T-helper 22 cell (primary cell): ENCODE results near the gene TUBB2B.

Experiments used
- DNase-seq: peaks from one replicate; pipeline ENCODE4 v3.0.0-alpha.2; 2020; ENCODE audit warnings: low read depth

TUBB2B gene

DNA sequence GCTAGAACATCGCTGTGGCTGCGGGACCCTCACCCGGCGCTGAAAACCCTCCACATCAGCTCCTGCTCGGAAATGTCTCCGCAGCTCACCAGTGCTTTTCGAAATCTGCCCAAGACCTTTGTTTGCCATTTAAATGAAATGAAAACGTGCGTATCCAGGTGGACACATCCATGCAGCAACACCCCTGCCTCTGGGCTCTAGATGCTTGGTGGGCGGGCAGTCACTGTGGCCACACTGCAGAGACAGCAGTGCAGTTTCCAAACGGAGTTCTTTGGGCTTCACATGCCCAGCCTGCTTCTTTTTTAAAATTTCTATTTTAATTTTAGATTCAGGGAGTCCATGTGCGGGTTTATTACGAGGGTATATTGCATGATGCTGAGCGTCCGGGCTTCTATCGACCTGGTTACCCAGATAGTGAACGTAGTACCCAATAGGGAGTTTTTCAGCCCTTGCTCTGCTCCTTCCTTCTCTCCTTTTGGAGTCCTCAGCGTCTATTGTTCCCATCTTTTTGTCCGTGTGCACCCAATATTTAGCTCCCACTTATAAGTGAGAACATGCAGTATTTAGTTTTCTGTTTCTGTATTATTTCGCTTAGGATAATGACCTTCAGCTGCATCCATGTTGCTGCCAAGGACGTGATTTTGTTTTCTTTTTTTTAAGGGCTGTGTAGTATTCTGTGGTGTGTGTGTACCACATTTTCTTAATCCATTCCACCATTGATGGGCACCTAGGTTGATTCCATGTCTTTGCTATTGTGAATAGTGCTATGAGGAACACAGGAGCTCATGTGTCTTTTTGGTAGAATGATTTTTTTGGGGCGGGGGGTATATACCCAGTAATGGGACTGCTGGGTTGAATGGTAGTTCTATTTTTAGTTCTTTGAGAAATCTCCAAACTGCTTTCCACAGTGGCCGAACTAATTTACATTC, 4.8 kb upstream of the TUBB2B start:
- no peak for DNase-seq

DNA sequence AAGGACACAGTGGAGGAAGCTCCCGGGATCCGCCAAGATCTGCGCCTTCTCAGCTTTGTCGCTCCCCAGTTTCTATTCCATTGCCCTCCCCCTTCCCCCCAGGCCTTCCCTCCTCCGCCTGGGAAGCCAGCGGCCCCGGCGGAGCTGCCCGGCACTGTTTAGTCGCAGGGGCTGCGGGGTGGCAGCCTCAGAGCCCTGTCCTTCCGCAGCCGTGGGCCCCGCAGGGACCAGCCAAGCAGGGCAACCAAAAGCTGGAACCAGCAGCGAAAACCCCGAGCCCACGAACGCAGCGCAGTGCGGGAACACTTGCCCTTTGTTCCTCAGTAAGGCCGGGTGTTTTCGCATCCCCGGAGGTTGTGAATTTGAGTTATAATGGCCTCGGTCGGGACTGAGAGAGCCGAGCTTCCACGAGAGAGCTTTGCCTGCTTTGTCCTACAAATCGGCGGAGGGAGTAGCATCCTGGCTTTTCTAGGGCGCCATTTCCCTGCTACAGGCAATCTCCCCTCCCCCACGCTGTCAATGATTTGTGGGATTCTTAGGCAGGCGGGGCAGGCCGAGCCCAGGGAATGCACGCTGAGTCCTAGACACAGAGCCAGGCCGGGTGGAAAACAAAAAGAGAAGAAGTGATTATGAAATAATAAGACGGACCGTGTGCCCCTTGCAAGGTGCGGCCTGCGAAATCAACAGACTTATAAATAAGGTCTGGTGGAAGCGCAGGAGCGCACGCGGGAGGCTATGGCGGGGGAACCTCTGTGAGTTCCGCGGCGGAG, 4.0 kb upstream of the TUBB2B start:
- no peak for DNase-seq

DNA sequence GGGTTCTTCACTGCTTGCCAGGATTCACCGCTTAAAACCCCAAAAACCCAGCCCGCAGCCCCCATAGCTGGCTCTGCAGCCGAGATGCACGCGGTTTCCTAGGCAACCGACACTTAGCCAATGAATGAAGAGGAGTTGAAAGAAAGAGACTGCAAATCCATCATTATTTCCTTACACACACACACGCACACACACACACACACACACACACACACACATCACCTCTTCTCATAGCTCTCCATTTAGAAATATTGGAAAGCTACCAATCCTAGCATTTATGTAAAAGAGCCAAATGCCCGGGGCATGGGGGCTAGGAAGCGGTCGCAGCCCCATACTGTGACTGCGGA, 3.4 kb upstream of the TUBB2B start:
- no peak for DNase-seq

DNA sequence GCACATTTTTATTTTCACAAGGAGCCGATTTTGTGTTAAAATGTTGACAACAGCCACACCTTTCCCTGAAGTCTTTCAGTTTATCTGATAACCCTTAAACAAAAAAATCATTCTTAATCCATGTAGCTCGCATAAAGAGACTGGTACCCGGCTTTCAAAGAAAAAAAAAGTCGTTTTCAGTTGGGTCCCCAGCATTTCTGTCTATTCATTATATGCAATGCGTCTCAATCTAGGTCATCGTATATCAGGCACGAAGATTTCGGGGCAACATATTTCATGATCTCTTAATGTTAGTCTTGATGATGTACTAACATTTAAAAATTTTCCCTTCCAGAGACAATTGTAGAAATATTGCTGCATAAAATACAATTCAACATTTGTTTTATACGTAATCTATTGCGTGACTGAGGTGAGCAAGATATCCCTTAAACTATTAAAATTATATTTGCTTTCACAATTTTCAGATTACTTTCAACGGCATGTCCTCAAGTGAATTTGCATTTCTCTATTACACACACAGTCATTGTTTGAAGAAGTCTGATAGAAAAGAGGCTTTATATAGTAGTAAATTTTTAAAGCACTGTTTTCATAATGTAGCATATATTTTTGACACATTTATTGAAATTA, 2.9 kb upstream of the TUBB2B start:
- DNase-seq, result no peak

DNA sequence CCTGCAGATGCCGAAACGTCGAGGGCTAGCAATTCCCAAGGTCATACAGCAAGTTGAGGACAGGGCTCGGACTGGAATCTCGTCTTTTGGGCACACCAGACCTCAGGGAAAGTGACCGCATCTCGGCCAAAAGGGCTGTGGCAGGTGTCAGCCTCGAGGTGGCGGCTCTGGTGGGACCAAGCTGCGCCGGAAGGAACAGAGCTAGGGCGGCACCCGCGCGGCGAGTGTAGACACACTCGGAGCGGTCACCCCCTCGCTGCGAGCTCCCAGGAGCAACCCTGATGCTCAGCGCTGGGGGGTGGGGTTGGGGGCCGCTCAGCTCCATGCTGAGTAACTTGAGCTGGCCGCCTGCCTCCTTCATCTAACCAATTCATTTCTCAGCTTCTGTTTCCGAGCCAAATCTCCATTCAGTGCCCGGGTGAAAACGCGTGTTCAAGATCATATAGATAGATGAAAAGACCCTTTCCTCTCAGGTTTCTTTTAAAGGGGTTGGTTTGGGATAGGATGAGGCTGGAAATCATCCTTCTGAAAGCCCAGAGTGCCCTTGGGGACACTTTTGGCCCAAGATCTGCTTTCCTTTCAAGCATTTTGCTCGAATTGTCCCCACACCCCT, 2.2 kb upstream of the TUBB2B start:
- no peak for DNase-seq

DNA sequence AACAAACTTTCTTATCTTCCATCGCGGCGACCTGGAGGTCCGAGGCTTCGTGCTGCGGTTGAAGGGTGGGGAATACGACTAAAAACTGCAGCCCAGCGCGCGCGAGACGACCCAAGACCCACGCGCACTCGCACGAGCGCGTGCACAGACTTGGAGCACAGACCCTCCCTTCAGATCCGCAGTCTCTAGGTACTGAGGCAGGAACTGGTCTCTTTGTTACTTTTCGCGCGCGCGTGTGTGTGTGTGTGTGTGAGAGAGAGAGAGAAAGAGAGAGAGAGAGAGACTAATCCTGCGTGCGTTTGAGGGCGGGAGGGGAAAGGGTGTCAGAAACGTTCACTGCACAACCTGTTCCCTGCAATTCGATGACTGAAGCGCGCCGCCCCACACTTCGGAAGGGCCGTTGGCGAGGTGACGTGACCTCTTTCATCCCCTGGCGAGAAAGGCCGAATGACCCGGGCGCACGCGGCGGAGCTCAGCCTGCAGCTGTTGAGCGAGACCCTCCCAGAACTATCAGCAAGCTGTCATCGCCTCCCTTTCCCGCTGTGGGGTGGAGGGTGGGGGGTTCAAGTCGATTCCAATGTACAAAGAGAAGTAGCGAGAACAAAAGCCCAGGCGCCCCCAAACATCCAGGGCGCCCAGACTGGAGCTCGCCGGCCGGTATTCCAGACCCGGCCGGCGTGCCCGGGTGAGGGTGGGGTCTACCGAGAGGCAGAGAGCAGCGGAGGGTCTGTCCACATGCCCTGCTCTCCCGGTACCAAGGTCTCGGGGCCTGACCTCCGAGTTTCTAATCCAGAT, 1.5 kb upstream of the TUBB2B start:
- DNase-seq, result no peak

DNA sequence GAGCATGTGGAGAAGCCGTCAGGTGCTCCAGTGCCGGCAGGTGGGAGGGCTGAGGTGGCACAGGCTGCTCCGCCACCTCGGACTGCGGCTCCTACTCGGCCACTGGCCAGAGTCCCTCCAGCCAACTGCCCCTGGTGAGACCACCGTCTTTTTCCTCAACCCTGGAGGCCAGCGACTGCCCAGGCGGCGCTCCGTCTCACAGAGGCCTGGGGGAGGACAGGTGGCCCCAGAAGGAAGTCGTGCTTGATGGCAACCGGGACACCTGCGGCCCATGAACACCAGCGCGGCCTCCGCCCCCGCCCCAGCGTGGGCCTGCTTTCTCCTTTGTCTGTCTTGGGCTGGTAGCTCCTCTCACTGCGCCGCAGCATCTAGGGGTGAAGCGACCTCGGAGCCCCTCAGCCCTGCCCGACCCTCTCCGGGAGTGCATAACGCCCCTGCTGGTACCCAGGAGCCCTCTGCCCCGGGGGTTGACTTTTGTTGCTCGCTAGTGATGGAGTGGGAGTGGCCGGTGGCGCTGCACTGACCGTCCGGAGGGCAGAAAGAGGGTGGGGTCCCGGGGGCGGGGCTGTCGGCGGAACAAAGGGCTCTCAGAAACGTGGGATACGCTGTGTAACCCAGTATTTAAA, 706 bp upstream of the TUBB2B start:
- no peak for DNase-seq

DNA sequence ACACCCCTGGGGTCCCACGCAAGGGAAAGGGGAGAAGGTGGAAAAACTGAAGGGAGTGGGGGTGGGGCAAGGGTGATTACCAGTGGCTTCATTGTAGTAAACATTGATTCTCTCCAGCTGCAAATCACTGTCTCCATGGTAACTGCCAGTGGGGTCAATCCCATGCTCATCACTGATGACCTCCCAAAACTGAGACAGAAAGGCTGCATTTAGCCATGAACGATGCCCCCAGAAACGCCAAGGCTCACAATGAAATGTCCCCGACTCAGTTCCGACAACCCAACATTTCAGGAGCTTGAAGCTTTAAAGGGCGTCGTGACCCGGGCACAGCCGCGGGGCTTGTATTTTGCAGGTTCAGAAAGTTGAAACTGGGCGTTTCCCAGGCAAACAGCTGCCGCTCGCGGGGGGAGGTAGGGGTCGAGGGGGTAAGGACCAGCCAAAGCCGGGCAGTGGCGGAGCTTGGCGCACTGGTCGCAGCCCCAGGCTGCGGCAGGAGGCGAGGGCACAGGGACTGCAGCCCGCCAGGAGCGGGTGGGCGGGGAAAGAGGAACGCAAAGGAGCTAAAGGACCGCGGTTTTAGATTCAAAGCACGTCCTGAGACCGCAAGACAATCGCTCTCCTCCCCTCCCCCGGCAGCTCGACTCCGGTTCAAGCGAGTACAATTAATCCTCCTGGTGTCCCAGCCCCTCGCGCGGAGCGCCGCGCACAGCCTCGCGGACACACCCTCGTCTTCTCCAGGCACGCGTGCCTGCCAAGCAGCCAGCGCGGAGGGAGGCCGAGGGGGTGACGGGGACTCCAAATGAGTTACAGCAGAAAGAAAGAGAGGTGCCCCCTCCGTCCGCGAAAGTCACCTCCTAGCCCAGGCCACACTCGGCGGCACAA, 731 bp downstream of the TUBB2B start:
- DNase-seq, result no peak

DNA sequence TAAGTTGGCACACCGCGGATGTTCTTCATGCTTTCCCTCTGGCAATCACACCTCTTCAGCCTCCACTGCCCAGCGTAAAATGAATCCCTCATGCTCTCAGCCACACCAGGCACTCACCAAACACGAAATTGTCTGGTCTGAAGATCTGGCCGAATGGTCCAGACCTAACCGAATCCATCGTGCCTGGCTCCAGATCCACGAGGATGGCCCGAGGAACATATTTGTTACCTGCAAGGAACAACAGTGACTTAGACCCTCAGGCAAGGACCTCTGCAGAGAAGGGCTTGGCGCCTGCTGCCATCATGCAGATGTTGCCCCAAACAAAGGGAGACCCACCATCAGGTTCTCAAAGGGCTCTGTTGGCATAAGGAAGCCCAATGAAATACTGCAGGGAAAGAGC, 1.4 kb downstream of the TUBB2B start:
- no peak for DNase-seq

DNA sequence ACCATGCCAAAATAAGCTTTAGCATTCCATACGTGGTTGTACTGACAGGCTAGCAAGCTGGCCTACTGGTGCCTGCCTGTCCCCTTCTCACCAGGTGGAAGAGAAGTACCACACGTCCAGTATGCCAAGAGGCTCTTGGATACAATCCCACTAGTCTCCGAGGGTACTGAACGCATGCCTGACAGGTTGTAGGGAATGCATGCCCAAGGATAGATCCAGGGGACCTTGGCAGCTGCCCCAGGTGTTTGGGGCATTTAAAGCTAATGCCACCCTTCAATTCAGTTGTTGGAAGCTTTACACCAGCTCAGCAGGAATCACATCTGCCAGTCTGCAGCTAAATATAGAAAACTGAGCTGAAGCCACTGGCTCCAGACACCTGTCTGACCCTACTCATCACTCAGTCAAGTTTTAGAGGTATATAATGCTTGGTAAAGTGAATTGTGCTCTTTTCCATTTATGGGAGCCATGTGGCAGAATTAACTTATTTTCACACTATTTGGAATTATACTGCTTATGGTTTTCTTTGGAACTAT, 4.9 kb downstream of the TUBB2B start:
- no peak for DNase-seq

DNA sequence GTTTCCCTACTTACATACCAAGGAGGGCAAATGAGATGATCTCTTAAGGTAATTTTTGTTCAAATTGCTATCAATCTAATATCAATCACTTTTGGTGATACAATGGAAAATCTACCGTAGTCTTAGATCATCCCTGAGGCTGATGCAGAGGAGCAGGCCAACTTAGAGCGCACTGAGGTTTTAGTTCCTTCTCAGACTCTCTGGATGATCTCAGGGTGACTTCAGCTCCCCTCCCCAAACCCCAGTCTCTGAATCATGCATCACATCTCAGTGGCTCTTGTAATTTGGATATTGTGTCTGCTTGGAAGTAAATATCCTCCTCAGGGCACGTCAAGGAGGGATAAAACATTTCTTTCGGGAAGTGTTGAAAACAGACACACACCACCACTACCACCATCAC, 5.9 kb downstream of the TUBB2B start:
- DNase-seq, result no peak

DNA sequence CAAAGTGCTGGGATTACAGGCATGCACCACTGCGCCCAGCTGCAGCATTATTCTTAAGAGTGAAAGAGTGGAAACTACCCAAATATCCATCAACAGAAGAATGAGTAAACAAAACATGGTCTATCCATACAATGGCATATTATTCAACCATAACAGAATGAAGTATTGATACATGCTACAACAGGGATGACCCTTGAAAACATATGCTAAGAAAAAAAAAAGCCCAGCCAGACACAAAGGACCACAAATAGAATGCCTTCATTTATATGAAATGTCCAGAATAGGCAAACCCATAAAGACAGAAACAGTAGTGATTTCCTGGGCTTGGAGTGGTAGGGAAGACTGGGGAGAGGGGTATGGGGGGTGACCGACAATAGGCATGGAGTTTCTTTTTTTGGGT, 7.1 kb downstream of the TUBB2B start:
- DNase-seq, result no peak

DNA sequence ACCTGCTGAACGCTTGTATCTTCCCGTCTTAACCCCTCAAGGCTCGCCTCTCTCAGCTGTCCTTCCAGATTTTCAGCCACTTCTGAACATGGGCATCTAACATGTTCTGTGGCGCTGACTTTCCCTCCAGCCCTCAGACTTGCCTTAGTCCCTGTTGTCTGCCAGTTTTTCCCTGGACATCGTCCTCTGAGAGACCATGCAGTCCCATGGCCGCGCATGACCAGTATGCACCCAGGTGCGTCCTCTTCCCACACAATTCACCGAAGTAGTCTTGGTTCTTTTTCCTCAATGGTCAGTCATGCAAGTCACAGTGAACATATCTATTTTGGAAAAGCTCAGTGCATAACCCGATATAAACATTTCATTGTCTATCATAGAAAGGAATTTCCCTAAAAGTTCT, 9.2 kb downstream of the TUBB2B start:
- no peak for DNase-seq

DNA sequence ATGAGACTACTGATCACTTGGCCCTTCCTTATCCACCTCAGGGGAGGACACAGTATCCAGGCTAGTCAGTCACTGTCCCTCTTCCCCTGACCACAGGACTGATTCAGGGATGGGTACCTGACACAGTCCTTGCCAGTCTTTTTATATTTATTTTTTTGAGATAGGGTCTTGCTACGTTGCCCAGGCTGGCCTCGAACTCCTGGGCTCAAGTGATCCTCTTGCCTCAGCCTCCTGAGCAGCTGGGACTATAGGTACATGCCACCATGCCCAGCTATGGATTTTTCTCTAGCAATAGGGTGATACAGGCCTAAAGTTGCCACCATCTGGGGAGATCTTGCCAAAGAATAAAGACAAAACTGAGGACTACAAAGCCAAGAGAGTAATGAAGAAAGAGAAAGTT, 10.2 kb downstream of the TUBB2B start:
- no peak for DNase-seq

DNA sequence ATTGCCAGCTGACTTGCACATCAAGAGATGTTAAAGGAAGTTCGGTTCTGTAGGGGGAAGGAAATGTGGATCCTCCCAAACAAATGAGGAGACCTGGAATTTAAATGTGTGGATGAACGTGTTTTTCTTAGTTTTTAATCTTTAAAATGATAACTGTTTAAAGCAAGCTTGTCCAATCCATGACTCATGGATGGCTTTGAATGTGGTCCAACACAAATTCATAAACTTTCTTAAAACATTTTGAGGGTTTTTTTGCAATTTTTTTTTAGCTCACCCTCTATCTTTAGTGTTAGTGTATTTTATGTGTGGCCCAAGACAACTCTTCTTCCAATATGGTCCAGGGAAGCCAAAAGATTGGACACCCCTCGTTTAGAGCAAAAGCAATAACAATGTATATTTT, 12.6 kb downstream of the TUBB2B start:
- DNase-seq, result no peak

DNA sequence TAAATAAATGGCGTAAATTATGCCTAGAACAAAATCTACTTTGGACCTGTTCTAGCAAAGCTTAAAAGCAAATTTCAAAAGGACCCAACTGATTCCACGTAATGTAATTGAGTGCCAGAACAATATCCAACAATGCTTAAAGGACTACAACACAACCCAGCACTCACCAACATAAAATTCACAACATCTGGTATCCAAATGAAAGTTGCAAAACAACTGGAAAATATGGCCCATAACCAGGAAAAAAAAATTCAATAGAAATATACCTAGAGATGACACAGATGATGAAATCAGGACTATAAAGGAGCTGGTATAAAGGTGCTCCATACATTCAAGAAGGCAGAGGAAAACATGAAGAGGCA, 14.1 kb downstream of the TUBB2B start:
- no peak for DNase-seq

DNA sequence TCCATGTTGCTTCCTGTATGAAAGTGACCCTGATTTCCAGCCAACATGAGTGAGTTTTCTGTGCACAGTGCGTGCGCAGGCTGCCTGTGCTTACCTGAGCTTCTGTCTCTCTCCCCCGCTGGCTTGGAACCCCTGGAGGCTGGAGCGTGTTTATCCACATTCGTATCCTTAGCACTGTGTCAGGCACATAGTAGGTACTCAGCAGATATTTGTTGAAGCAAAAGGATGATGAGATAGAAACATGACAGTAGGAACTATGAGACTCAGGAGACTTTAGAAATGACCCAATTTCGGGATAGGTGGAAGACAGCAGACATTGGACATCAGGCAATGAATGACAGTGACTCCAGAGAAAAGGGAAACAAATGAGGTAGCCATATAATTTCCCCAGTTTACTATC, 15.2 kb downstream of the TUBB2B start:
- no peak for DNase-seq

DNA sequence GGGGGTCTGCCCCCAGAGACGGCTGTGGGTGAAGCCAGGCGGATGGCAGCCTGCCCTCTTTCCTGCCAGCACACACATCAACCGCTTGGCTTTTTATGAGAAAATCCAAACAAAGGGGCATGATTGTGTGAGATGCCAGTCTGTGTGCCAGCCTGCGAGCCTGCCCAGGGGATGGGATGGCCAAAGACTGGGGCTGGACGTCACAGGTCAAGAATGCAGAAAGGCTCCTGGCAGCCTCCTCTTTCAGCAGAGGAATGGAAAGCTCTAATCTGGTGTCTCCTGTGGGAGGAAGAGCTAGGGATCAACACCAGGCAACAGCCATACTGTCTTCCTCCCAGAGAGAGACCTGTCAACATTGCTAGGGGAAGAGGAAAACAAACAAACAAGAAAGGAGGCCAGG, 15.8 kb downstream of the TUBB2B start:
- no peak for DNase-seq

DNA sequence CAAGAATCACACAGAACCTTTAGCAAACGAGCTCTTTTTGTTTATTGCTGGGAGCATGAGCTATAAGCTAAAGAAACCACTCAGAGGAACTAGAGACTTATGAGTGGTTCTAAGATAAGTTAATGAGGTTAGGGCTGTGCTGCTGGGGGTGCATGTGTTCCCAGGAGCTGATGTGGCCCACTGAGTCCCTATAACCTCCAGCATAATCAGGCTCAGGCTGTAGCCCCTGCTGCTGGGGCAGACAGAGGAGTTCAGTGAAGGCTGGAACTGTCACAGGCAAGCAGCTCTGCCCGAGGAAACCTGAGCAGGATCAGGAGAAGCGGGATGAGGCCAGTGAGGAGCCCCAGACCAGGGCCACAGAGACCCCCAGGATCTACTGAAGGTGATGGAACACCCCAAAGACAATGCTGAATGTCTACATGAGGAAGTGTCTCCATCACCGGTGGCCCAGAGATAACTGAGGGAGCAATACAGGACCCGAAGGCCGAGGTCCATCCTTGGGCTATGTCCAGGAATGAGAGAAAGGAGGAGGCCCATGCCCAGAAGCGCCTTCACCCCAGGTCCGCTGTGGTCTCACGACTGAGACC, 17.3 kb downstream of the TUBB2B start:
- DNase-seq, result no peak
